ENCODE data around the gene NCK2. TPM values are rescaled to one million over a fixed set of nuclear protein-coding genes. Genes with fewer than 3 reads are reported as not detected.

NCK2 gene
- total RNA-seq, 1 donor from 2014 or later = 47.8 TPM

- no peak for DNase-seq (ENCODE audit: low read depth in 2 of 2)
Observed at GRCh38 chr2:105790461-105791149, 45.9 kb downstream of the NCK2 start.

GRCh38 chr2:105791229-105791628 is 46.5 kb downstream of the NCK2 start:
- DNase-seq (ENCODE audit: low read depth in 2 of 2) = no peak

- DNase-seq (ENCODE audit: low read depth in 2 of 2) = no peak
Observed at GRCh38 chr2:105792561-105792960, 47.8 kb downstream of the NCK2 start.

GRCh38 chr2:105793196-105793975 is 48.7 kb downstream of the NCK2 start:
- no peak for DNase-seq (ENCODE audit: low read depth in 2 of 2)

GRCh38 chr2:105794926-105795574 is 50.3 kb downstream of the NCK2 start:
- no peak for DNase-seq (ENCODE audit: low read depth in 2 of 2)

- DNase-seq (ENCODE audit: low read depth in 2 of 2) = peak; percentile 14 to 23
Observed at GRCh38 chr2:105795575-105795934, 50.8 kb downstream of the NCK2 start.

- DNase-seq (ENCODE audit: low read depth in 2 of 2) = no peak
Observed at GRCh38 chr2:105796131-105796638, 51.5 kb downstream of the NCK2 start.

GRCh38 chr2:105796791-105797190 is 52.1 kb downstream of the NCK2 start:
- DNase-seq (ENCODE audit: low read depth in 2 of 2) = no peak

GRCh38 chr2:105797298-105797819 is 52.6 kb downstream of the NCK2 start:
- DNase-seq (ENCODE audit: low read depth in 2 of 2) = peak; percentile 31 to 36

- DNase-seq (ENCODE audit: low read depth in 2 of 2) = no peak
Observed at GRCh38 chr2:105798595-105798994, 53.9 kb downstream of the NCK2 start.

- DNase-seq (ENCODE audit: low read depth in 2 of 2) = no peak
Observed at GRCh38 chr2:105800036-105800713, 55.5 kb downstream of the NCK2 start.

- no peak for DNase-seq (ENCODE audit: low read depth in 2 of 2)
Observed at GRCh38 chr2:105800953-105801635, 56.4 kb downstream of the NCK2 start.

GRCh38 chr2:105801961-105802360 is 57.2 kb downstream of the NCK2 start:
- peak in 1 of 2 donors; percentile 28 for DNase-seq (ENCODE audit: low read depth in 2 of 2)

- no peak for DNase-seq (ENCODE audit: low read depth in 2 of 2)
Observed at GRCh38 chr2:105802587-105802986, 57.9 kb downstream of the NCK2 start.

- DNase-seq (ENCODE audit: low read depth in 2 of 2) = no peak
Observed at GRCh38 chr2:105803337-105803736, 58.6 kb downstream of the NCK2 start.

GRCh38 chr2:105803773-105804172 is 59.1 kb downstream of the NCK2 start:
- no peak for DNase-seq (ENCODE audit: low read depth in 2 of 2)

GRCh38 chr2:105804266-105804665 is 59.6 kb downstream of the NCK2 start:
- DNase-seq (ENCODE audit: low read depth in 2 of 2) = peak in 1 of 2 donors; percentile 68

GRCh38 chr2:105806996-105807395 is 62.3 kb downstream of the NCK2 start:
- DNase-seq (ENCODE audit: low read depth in 2 of 2) = no peak

- DNase-seq (ENCODE audit: low read depth in 2 of 2) = no peak
Observed at GRCh38 chr2:105808423-105809096, 63.8 kb downstream of the NCK2 start.

- no peak for DNase-seq (ENCODE audit: low read depth in 2 of 2)
Observed at GRCh38 chr2:105809097-105809473, 64.4 kb downstream of the NCK2 start.
